NCI-H2196 (cell line): ENCODE data around the gene HAGHL.
"Not testable (repeated sequence)": the region's sequence is repeated elsewhere in the genome, so short reads cannot be mapped to it uniquely, and the experiment has no call there.

Experiments used
- DNase-seq: peaks from one replicate; lab custom pipeline; 2025; ENCODE audit not compliant: unreplicated experiment; lab: John Stamatoyannopoulos, UW

HAGHL gene

DNA sequence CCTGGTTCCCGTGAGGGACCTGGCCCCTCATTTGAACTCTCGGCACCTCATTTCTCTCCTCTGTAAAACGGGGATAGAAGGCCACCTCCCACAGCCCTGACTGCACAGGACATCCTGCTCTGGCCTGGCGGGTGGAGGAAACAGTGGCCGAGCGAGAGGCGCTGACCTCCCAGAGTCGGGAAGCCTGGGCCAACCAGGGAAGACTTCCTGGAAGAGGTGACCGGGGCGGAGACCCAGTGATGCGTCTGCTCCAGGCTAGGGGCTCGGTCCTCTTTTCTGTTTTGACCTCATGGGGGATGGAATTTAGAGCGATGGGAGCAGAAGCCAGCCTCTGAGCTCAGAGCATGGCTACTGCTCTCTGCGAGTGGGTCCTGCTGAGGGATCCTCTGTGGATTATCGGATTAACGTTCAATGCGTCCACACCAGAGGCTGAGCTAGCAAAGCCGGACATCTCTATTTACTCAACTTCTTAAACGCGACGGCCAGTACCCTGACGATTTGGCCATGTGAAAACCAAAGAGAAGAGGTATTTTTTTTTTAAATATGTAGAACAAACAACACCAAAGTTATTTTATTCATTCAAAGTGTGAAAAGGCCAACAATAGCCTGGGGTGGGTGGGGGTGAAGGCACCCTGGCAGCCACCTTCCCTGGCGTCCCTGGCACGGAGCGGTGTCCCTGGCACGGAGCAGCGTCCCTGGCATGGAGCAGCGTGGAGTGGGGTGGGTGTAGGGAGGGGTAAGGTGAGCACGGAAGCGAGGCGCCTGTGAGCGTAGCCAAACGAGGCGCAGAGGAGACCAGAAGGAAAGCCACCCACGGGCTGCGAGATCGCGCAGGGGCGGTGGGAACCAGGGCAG is 24.5 kb downstream of the HAGHL start:
- no peak for DNase-seq

- no peak for DNase-seq
These were observed 25.1 kb downstream of the HAGHL start for GRCh38 chr16:752007-752312.

DNA sequence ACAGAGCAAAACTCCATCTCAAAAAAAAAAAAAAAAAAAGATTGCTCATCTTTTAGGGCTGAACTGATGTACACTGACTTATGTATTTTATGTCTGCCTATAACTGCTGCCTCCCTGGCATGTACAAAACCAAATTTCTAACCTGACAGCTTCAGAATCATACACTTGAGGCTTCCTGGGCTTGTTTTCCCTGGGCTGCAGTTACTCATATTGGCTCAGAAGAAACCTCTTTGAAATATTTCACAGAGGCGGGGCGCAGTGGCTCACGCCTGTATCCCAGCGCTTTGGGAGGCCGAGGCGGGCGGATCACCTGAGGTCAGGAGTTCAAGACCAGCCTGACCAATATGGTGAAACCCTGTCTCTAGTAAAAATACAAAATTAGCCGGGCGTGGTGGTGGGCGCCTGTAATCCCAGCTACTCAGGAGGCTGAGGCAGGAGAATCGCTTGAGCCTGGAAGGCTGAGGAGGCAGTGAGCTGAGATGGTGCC is 27.3 kb downstream of the HAGHL start:
- not testable (repeated sequence) for DNase-seq

DNA sequence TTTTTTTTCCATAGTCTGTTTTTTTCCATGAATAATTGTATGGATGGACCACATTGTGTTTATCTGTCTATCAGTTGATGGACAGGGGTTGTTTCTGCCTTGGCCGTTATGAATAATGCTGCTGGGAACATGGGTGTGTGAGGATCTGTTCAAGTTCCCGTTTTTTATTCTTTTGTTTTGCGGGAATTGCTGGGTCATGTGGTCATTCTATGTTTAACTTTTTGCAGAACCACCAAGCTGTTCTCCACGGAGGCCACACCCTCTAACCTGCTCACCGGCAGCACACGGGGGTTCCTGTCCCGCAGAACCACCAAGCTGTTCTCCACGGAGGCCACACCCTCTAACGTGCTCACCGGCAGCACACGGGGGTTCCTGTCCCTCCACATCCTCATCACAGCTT is 27.8 kb downstream of the HAGHL start:
- DNase-seq = no peak

DNA sequence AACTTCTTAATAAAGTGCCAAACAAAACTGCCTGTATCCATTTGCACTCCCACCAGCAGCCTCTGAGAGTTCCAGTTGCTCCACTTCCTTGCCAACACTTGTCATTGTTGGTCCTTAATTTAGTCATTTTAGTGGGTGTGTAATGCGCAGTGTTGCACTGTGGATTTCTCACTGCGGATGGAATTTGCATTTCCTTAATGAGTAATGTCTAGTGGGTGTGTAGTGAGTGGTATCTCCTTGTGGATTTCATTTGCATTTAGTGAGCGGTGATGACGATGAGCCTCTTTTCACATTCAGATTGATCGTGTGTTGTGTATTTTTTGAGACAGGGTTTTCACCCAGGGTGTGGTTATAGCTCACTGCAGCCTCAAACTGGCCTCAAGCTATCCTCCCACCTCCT is 29.5 kb downstream of the HAGHL start:
- no peak for DNase-seq

DNA sequence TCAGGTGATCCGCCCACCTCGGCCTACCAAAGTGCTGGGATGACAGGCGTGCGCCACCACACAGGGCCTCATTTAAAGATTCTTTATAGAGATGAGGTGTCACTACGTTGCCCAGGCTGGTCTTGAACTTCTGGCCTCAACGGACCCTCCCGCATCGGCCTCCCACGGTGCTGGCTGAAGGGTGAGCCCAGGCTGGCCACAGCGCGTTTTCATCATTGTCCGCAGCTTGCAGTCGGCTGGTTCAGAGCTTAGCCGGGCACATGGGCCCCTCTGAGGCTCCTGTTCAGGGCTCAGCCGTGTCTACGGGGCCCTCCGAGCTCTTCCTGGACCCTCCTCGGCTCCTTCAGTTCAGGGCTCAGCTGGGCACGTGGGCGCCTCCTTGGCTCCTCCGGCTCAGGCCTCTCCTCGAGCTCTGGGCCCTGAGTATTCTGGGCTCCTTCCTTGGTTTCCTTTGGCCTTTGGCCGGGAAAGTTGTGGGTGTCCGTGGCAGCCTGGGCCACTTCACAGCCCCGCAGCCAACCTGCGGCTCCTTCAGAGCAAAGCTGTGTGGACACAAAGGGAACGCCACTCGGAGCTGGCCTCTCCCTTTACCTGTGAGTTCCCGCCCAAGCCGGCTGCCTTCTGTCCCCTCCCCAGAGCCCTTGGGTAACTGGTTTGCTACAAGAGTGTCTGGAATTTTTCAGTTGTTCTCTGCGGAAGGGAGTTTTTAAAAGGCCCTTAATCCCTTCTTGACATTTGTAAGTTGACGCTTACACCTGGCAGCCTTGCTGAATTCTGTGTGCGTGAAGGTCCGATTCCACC is 32.4 kb downstream of the HAGHL start:
- DNase-seq = no peak

DNA sequence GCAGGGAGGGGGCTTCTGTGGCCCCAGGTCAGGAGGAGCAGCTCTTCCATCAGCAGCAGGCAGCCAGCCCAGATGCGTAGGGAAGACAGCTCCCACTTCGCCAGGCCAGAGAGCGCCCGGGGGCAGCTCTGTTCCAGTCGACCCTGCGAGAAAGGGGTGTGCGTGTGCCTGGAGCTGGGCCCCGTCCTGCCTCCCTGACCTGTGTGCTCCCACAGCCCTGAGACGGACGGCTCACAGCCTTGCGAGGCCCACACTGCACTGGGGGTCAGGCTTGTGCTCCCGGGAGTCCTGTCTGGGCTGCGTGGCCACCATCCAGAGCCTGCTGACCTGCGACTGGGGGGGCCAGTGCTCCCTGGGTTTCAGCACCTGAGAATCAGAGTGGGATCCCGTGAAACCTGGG is 33.2 kb downstream of the HAGHL start:
- no peak for DNase-seq

GRCh38 chr16:760545-761343 is 33.8 kb downstream of the HAGHL start, which contains the start of gene MSLN:
MSLN (plus strand) TSS chr16:760734; CDS start chr16:762681, 1,947 bp downstream.
- DNase-seq = no peak

DNA sequence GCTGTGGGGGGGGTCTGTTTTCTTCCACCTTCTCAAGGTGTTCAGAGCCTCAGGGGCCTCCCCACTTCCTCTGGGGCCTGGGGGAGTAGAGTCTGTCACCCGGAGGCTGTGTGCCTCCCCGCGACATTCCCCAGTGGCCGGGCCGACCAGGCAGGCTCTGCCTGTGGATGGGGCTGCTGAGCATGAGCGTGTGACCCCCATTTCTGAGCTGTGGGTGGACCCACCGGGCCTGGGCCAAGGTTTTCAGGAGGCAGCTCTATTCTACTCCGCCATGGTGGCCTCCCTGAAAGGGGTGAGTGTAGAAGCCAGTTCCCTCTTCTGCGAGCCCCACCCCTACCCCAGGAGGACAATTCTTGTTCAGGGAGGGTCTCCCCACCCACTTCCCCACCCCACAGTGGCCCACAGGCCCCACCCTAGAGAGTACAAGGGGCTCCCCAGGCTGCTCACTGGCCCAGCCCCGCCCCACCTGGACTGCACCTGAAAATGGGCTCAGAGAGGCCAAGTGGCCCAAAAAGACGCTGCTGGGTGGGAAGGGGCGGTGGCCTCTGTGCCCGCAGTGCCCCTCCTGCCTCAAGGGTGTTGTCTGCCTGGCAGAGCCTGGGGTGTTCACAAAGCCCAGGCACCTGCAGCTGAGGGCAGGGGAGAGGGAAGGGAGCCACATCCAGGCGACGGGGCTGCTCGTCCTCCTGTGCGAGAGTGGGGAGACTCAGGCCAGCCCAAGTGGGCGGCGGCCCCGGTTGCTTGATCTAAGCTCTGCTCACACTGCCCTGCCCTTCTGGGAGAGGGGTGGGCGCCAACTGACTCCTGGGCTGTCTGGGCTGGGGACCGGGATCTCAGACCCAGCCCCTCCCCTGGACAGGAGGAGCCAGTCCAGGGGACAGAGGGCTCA is 35.0 kb downstream of the HAGHL start:
- no peak for DNase-seq

DNA sequence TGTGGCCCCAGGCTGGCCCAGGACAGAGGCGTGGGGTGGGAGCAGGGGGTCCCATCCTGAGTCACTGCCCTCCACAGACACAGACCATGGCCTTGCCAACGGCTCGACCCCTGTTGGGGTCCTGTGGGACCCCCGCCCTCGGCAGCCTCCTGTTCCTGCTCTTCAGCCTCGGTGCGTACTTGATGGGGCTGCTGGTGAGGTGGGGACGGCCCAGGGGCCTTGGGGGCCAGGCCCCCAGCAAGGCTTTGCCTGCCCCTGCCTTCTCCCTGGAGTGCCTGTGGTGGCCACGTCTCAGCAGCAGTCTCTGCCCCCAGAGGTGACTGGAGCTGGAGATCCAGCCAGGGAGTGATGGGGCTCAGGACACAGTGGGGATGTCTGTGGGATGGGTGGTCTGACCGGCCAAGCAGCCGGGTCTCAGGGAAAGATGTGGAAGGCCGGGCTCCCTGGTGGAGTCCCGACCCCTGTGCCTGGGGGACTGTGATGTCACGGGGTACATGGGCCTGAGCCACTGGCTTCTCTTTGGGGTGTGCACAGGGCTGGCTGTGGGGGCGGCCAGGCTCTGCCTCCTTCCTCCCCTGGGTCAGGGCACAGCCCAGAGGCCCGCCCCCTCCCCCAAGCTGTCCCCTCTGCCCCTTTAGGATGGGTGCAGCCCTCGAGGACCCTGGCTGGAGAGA is 35.8 kb downstream of the HAGHL start:
- no peak for DNase-seq

DNA sequence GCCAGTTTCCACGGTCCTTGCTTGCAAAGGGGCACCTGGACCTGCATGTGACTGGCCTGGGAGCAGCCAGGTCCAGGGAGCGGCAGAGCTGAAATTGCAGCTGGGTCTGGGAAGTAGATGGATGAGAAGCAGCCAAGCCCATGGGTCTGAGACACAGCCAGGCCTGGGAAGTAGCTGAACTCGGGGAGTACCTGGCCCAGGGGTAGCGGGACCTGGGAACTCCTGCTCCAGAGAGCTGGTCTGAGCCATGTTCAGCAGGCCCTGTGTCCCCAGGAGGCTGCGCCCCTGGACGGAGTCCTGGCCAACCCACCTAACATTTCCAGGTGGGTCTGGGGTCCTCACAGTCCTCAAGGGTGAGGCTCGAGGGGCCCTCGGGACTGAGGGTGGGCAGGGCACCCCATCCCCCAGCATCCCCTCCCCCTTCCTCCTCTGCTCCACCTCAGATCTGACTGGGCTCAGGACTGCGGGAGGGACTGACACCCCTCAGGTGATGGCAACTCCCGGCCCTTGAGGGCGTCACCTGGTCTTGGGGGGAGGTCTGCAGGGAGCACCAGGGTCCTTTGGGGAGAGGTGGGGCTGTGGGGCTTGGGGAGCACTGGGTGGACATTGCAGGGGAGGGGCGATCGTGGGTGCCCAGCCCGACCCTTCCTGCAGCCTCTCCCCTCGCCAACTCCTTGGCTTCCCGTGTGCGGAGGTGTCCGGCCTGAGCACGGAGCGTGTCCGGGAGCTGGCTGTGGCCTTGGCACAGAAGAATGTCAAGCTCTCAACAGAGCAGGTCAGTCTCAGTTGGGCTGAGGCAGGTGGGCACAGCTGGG is 36.7 kb downstream of the HAGHL start:
- no peak for DNase-seq

- DNase-seq = no peak
These were observed 37.4 kb downstream of the HAGHL start for GRCh38 chr16:764184-764750.

DNA sequence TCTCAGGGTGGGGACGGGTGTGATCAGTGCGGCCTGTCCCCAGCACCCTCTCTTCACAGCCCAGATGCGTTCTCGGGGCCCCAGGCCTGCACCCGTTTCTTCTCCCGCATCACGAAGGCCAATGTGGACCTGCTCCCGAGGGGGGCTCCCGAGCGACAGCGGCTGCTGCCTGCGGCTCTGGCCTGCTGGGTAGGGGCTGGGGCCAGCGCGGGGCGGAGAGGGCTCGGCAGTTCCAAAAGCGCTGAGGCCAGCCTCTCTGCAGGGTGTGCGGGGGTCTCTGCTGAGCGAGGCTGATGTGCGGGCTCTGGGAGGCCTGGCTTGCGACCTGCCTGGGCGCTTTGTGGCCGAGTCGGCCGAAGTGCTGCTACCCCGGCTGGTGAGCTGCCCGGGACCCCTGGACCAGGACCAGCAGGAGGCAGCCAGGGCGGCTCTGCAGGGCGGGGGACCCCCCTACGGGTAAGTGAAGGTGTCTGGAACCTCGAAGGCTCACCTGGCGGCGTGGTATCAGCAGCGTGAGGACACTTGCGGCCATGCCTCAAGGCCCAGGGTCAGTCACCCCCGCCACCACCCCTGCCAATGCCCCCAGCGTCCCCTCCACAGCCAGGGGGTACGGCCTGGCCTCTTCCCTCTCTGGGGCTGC is 38.1 kb downstream of the HAGHL start:
- no peak for DNase-seq

GRCh38 chr16:765488-765865 is 38.6 kb downstream of the HAGHL start:
- no peak for DNase-seq

DNA sequence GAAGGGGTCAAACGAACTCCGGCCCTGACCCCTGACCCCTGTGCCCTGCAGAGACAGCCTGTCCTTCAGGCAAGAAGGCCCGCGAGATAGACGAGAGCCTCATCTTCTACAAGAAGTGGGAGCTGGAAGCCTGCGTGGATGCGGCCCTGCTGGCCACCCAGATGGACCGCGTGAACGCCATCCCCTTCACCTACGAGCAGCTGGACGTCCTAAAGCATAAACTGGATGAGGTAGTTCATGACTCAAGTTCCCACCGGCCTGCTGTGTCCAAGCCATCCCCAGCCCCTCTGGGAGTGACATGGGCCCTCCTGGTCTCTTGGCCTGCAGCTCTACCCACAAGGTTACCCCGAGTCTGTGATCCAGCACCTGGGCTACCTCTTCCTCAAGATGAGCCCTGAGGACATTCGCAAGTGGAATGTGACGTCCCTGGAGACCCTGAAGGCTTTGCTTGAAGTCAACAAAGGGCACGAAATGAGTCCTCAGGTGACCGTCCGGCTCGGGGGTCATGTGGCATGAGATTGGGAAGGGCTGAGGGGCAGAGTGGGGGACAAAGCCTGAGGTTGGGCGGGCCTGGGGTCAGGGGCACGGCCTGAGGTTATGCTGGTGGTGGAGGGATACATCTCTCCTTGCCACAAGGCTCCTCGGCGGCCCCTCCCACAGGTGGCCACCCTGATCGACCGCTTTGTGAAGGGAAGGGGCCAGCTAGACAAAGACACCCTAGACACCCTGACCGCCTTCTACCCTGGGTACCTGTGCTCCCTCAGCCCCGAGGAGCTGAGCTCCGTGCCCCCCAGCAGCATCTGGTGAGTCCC is 39.3 kb downstream of the HAGHL start:
- DNase-seq = no peak

DNA sequence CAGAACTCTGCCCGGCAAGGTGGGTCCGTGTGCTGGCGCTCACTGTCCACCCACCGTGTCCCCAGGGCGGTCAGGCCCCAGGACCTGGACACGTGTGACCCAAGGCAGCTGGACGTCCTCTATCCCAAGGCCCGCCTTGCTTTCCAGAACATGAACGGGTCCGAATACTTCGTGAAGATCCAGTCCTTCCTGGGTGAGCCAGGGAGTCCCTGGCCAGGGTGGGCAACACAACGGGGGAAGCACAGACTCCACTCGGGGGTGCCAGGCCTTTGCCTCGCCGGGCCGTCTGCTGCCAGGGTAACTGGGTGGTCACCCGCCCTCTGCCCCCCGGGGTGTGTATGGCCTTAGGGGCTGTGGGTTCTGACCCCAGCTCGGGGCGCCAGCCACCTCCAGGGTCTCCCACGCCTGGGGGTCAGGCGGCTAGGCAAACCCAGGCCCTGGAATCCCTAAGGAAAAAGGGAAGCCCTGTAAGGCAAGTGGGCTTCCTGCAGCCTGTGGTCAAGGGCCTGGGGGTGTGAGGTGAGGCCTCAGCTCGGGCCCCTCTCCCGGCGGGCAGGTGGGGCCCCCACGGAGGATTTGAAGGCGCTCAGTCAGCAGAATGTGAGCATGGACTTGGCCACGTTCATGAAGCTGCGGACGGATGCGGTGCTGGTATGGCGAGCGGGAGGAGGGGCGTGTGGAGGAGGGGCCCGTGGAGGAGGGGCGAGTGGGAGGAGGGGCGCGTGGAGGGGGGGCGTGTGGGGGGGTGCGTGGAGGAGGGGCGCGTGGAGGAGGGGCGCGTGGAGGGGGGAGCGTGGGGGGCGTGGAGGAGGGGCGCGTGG is 40.1 kb downstream of the HAGHL start:
- DNase-seq = no peak
